ENCODE data around the gene TIMP1.

The TIMP1 gene

DNA sequence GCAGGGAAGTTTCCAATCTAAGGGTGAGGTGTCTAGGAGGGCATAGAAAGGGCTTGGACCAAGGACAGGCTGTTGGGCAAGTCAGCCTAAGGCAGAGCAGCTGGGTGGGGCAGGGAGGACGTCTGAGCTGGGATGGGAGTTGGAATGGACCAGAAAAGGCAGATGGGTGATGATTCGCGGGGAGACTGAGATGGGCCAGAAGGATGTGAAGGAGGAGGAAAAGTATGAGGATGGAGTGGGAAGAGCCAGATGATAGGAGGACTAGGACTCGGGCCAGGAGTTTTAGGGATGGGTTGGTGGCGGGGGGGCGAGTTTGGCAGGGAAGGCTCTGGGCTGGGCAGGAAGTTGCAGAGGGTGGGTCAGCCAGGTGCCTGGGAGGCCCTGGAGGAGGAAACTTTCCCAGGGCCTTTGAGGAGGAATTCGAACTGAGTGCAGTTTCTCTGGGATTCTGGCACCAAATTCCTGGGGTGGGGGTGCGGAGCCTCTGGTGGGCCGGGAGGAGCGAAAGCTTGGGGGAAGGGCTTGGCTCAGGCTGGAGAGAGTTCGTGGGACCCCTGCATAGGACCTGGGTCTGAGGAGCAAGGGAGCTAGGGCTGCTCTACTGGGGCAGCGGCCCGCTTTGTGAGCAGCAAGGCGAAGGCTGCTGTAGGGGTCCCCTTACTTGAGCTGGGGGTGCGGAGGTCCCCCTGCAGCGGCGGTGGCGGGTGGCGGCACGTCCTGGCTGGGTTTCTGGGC, 8.7 kb upstream of the TIMP1 start:
- DNase-seq (ENCODE audit: low read depth in 3 of 3, low spot score in 1 of 3), result no peak

DNA sequence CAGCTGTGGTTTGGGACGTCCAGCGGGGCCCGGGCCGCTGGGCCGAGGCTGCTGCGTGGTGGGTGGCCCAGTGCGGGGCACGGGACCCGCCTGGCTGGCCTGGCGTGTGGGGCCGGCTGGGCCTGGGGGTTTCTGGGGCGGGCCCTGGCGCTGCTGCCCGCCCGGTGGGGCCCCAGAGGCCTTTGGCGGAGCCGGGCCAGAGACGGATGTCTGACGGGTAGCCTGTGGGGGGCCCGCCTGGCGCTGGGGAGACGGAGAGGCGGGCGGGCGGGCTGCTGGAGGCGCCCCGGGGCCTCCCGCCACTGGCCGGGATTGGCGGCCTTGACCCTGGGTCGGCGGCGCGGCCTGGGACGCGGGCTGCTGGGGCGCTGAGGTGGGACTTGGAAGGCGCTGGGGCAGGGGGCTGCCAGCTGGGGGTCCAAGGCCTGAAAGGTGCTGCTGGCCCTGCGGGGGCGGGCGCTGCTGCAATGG, 8.1 kb upstream of the TIMP1 start:
- DNase-seq (ENCODE audit: low read depth in 3 of 3, low spot score in 1 of 3), result no peak

DNA sequence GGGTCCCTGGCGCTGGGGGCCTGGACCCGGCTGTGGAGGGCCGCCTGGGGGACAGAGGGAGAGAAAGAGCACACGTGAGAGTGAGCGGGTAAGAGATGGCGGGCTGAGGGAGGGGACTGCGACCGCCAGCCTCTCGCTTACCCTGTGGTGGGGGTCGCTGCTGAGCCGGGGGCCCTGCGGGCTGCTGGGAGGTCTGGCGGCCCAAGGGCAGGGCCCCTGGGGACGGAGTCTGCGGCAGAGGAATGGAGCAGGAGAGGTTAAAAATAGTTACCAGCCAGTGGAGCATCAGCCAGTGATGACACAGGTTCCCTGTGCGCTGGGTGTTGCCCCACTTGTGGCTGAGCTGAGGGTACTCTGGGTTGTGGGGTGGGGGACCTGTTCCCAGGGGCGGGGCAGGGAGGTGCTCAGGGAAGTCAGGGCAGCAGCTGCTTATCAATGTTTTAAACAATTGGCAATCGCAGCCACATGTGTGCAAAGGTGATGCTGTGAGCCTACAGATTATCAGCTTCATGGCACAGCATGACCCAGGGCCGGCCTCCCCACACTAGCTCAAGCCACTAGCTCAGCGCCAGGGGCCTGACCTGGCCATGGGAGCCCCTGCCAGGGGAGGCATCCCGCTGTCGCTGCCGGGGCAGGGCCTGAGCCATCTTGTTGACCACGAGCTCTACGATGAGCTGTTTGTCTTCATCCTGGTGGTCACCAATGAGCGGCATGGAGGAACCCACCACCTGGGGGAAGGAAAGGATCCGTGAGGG, 7.5 kb upstream of the TIMP1 start:
- DNase-seq (ENCODE audit: low read depth in 3 of 3, low spot score in 1 of 3), result no peak

DNA sequence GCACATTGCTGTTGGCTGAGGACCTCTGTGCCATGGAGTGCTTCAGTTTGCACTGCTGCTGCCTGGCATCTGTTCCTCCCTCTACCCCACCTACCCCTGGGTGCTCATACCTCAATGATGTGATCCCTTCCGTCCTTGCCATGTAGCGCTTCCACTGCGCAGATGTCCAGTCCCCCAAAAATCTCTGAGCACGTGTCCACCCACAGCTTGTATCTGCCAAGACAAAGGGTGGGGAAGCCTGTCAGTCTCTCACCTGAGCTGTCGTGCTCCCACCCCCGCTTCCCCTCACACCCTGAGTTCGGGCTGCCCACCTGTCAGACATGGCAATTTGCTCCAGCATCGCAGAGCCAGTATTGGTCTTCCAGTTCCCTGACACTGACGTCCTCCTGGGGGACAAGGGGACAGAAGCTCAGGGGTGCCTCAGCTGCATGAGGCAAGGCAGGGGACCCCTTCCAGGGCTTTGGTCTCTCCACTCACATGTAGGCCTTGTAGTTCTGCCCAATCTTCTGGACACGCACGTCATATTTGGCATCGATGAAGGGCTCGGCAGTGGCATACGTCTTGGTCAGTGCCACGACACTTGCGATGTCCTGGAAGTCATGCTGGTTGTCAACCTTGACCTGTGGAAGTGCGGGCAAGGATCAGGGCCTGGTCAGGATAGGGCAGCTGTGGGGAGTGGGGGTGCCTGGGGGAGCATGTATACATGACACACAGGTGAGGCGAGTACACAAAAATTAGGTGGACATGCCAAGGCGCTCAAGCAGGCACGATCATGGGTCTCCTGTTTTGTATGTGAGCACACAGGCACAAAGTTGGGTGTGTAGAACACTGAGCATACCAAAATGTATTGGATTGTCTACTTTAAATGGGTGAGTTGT, 6.0 kb upstream of the TIMP1 start:
- no peak for DNase-seq (ENCODE audit: low read depth in 3 of 3, low spot score in 1 of 3)

DNA sequence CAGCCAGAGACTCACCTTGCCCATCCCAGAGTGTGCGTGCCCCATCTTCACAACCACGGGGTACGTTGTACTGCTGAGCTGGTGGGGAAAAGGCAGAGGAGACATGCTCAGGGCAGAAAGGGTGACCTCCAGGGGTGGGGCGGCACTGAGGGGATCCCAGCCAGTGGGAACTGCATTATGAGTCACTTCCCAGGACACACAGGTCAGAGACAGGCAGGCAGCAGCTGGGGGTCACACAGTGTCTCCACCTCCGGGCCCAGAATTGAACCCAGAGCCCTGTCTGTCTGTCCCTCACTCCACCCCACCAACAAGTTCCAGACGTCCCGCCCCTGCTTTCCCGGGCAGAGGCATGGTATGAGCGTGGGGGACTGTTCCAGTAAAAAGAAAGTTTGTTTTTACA, 4.8 kb upstream of the TIMP1 start:
- DNase-seq (ENCODE audit: low read depth in 3 of 3, low spot score in 1 of 3), result no peak

DNA sequence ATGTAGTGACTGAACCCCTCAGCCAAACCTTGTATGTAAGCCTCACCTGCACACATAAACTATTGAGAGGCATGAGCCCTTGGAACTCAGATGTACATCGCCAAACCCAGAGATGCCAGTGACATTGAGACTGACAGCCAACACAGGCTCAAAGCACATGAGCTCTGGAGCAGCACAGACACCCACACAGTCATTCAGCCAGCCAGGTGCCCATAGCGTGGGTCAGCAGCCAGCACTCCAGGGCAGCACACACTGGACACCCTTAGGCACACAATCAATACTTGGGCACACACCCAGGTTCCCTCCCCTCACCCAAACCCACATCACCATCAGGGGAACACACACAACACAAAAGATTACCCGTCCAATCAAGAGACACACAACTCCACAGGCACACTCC, 4.3 kb upstream of the TIMP1 start:
- no peak for DNase-seq (ENCODE audit: low read depth in 3 of 3, low spot score in 1 of 3)

DNA sequence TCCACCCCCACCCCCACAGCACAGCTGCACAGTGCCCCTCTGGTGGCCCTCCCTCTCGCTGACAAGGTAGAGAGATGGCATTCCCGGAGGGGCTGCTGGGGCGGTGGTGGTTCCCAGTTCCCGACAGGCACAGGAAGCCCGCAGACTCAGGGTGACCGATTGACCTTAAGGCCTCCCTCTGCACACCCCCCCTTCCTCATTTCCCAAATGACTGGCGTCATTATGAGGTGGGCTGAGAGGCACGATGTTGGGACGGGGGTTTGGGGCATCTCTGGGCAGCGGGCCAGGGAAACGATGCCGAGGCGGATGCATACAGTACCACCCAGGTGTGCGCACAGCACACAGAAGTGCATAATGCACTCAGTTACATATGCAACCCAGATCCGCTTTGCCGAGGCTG, 3.5 kb upstream of the TIMP1 start:
- DNase-seq (ENCODE audit: low read depth in 3 of 3, low spot score in 1 of 3), result no peak

DNA sequence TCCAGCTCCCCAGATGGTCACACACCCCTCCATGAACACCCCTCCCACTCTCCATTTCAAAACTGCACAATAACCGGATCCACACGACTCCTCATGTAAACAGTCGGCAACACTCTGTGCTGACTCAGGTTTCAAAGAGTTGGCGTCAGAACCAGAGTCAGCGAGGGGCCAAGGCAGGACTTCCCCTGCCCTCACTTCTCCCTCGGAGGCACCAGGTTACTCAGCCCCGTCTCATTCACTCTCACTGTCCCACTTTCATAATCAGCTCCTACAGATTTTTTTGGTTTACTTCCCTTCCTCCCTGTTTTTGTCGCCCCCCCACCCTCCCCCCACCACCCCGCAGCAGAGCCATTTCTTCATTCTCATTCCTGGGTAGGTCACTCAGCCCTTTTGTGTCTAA, 2.7 kb upstream of the TIMP1 start:
- DNase-seq (ENCODE audit: low read depth in 3 of 3, low spot score in 1 of 3), result no peak

DNA sequence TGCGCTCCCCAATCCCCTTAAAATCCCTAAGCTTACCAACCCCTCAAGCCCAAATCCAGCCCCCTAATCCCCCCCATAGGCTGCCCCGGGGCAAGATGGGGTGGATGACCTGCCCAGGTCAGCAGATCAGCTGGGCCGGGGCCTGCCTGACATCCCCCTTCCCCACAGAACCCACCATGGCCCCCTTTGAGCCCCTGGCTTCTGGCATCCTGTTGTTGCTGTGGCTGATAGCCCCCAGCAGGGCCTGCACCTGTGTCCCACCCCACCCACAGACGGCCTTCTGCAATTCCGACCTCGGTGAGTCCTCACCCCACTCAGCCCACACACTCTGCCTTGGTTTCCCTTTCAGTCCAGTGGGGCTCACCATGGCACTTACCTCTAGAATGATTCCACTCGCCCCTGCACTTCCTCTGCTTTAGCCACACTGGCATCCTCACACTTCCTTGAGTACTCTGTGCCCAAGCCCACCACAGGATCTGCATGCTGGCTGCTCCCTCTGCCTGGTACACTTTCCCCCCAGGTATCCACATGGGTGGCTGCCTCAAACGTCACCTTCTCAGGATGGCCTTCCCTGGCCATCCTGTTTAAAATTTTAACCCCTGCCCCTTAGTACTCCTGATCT, 1.1 kb downstream of the TIMP1 start:
- DNase-seq (ENCODE audit: low read depth in 3 of 3, low spot score in 1 of 3), result no peak

DNA sequence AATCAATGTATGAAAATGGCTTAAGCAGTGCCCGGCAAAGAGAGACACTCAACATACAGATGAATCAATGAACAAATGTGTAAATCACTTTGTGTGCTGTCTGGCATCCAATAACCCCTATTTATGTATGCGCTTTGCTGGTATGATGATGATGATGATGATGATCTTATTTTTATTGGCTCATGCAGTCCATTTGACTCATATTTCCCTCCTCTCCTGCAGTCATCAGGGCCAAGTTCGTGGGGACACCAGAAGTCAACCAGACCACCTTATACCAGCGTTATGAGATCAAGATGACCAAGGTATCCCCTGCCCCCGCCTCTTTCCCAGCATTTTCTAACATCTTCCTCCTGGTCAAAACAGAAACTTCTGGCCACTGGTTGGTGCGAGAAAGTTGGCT, 2.5 kb downstream of the TIMP1 start:
- no peak for DNase-seq (ENCODE audit: low read depth in 3 of 3, low spot score in 1 of 3)

DNA sequence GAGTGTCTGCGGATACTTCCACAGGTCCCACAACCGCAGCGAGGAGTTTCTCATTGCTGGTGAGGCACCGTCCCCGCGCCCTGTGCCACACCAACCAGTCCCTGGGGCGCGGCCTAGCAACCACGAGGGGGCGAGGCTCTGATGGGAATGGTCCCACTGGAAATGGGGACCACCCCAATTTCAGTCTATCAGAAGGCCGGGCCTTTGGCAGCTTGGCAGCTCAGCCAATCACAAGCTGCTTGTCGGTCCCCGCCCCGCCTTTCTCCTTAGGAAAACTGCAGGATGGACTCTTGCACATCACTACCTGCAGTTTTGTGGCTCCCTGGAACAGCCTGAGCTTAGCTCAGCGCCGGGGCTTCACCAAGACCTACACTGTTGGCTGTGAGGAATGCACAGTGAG, 3.0 kb downstream of the TIMP1 start:
- no peak for DNase-seq (ENCODE audit: low read depth in 3 of 3, low spot score in 1 of 3)

DNA sequence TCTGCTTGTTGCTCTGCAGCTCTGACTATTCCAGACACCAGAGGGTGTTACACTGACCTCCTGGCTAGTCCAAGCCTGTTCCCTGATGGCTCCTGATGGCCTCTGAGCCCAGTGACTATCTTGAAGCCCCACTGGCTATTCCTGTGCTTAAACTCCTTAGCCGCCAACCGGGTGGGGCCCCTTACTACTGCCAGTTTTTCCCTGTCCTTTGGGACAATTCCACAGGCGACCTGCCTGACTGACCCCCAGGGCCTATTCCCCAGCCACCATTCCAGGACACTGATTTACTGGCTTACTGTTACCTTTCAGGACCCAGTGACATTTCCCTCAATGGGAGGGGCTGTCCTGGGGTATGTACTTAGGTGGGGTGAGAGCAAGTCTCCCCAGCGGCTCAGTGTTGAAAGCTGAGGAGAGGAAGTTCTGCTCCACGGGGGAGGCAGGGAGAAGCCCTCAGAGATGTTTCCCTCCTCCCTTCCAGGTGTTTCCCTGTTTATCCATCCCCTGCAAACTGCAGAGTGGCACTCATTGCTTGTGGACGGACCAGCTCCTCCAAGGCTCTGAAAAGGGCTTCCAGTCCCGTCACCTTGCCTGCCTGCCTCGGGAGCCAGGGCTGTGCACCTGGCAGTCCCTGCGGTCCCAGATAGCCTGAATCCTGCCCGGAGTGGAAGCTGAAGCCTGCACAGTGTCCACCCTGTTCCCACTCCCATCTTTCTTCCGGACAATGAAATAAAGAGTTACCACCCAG, 4.0 kb downstream of the TIMP1 start:
- DNase-seq (ENCODE audit: low read depth in 3 of 3, low spot score in 1 of 3), result no peak

DNA sequence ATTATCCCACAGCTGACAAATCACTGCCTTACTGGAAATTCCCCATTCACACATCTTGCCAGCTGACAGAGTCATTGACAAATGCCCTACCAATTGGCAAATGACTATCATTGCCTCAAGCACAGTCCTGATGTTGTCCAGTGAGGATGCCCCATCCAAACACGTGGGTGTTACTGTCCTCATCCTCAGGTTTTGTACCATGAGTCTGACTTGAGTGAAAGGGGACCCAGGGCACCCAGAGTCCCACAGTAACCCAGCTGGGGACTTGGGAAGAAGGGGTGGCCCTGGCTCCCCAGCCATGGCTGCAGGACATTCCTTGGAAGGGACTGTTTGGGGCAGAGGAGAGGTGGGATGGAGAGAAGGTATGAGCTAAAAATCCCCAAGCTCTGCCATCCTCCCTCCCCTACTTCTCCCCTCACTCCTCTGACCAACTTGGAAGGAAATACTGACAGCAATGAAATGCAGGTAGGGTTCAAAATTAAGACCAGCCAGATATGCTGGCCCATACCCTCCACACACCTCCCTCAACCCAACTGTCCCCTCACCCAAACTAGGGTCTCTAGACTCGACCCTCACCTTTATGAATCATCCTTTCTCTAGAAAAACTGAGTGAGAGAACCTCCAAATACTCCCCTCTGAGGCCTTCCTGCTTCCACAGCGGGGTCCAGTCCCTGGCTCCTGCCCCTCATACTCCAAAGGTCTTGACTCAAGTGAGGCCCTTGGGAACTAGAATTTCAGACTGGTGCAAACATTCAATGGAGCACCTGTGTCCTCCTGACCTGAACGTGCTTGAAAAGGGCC, 5.1 kb downstream of the TIMP1 start:
- DNase-seq (ENCODE audit: low read depth in 3 of 3, low spot score in 1 of 3), result no peak

DNA sequence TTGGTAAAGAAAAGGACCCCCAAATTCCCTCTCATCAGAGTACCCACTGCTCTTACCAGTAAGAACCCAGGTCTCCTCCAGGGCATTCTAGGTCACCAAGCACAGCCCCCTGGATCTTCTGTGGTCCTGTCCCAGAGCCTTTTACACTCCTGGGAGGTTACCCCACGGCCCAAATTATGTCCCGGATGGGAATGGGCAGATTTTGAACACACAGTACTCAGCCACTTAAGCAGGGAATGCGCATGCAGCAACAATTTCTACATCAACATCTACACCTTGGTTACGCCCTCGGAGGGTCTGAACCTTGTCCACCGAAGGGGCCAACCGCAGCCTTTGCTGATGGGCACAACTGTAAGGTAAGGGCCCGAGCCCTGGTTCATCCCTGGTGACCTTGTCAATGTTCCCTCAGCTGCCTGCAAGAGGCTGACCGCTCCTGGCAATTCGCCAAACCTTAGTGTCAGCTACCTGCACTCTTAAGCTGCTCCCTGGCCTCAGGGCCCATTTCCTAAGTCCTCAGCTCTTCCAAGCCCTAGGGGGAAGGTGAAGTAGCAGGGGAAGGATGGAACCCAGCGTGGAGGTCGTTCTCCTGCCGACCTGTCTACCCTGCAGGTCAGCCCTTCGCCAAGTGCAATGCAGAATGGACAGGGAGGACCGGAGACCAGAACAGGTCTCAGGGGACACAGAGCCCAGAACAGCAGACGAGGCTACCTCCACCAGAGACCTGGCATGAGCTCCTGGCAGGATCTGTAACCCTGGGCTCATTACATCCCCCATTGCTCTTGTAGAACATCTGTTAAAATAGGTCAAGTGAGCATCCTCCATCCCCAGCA, 5.9 kb downstream of the TIMP1 start:
- no peak for DNase-seq (ENCODE audit: low read depth in 3 of 3, low spot score in 1 of 3)

DNA sequence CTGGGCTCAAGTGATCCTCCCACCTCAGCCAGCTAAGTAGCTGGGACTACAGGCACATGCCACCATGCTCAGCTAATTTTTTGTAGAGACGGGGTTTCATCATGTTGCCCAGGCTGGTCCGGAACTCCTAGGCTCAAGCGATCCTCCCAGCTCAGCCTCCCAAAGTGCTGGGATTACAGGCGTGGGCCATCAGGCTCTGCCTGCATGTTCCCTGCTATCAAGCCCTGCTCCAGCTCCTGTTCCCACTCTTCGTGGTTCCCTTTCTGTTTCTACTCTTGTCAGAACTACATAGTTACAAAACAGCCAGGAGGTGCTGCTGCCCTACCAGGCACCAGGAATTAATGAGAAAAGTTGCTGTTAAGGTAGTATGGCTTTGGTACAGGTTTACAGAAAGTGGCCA, 8.7 kb downstream of the TIMP1 start:
- DNase-seq (ENCODE audit: low read depth in 3 of 3, low spot score in 1 of 3), result no peak

DNA sequence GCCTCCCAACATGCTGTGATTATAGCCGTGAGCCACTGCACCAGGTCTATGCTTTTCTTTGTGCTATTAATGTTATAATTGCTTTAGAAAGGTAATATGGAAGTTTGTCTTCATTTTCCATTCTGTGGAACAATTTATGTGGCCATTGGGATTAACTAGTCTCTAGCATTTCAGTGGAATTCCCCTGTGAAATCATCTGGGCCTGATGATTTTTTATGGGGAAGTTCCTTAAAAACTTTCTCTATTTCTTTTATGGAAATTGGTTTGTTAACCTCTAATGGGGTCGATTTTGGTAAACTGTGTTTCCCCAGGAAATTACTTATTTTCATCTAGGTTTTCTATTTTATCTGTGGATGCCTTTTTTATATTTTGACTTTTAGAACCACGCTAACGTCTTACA, 11.3 kb downstream of the TIMP1 start:
- DNase-seq (ENCODE audit: low read depth in 3 of 3, low spot score in 1 of 3), result no peak

DNA sequence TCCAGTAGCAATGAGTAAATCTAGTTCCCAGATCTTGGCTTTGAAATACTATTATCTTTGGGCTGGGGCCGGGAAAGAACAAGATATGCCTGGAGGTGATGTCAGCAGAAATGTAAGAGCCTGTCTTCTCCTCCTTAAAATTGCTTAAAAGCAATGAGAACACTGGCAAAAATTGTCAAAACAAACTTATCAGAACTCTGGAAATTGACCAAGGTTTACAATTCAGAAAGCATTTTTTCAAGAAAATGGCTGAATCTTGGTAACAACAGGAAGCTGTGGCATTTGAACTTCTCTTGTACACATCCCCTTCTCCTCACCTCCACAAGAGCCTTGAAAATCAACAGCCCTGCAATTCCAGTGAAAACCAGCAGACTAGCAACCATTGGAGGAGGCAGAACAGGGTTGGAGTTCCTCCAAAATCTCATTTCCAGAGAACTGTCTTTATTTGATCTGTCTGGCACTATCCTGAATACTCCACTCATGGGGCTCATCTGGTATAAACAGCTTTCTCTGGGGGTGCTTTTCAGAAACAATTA, 13.5 kb downstream of the TIMP1 start:
- no peak for DNase-seq (ENCODE audit: low read depth in 3 of 3, low spot score in 1 of 3)

DNA sequence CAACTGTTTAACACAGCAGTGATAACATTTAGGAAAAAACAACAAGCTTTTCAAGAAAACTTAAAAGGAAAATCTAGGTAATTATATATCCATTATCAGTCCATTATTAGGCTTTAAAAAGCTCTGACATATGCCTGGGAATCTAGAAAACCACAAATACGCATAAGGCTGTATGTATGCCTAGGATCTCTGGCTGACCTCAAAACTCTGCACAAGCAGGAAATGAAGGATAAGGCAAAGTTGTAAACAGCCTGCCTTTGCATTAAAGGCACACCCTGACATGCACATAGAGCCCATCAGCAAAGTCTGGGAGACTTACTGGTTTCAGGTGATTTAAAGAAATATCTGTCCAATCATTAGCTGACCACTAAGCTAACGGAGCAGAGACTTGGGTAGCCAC, 14.0 kb downstream of the TIMP1 start:
- DNase-seq (ENCODE audit: low read depth in 3 of 3, low spot score in 1 of 3), result no peak

DNA sequence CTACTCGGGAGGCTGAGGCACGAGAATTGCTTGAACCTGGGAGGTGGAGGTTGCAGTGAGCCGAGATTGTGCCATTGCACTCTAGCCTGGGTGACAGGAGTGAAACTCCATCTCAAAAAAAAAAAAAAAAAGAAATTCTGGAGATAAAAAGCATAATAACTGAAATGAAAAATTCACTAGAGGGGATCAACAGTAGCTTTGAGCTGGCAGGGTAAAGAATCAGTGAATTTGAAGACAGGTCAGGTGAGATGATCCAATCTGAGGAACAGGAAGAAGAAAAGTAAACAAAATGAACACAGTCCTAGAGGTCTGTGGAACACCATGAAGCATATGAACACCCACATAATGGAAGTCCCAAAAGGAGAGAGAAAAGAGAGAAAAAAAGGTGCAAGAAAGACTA, 15.0 kb downstream of the TIMP1 start:
- DNase-seq (ENCODE audit: low read depth in 3 of 3, low spot score in 1 of 3), result no peak

Measured in stimulated activated CD4-positive, alpha-beta T cell treated with anti-CD3 and anti-CD28 coated beads, TNF-alpha, amount 100 ng/mL, for 1 hour (primary cell).